Measurements from ENCODE around the gene NCOA7. TPM values are rescaled to one million over a fixed set of nuclear protein-coding genes. Genes with fewer than 3 reads are reported as not detected.

Gene NCOA7
- total and polyA plus RNA-seq, 9 of the 15 experiments (the other 6 are each of a cell fraction or from before 2014, with no cell fraction given): 5.8 to 14.6 (median 9.3) TPM

DNA sequence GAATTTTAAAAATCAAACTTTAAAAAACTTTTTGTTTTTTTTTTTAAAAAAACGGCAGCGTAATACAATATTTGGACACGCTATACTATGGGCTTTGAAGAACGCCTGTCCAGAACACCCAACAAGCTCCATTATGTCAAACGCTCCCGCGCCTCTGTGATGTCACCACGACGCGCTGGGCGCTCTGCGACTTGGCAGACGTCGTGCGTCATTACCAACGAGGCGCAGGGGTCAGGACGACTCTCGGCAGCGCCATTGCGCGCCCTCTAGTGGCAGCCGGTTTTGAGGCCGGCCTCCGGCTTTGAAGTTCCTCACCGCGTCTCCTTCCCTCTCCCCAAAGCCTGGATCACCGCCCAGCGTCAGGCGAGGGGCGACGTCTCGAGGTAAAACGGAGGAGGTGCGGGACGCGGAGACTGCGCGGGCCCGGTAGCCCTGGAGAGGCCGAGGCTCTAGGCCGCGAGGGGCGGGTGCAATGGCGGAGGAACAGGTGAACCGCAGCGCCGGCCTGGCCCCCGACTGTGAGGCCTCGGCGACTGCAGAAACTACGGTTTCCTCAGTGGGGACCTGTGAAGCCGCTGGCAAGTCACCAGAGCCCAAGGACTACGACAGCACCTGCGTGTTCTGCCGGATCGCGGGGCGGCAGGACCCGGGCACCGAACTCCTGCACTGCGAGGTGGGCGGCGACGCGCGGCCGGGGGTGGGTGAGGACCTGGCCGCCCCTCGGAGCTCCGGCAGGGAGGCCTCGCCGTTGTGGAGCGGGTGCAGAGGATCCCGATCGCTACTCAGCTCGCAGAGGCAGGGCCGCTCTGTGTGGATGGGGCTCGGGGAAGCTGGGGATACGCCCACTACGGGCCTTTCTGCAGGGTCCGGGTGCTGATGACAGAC lies 166.0 kb downstream of the NCOA7 start, which contains the start of gene HINT3 (continued):
- peak; percentile 82 for TF ChIP-seq TAF1 (IDR thresholded peaks at IDR 0.05; ENCODE audit: control insufficient read depth, extremely low read depth, insufficient read depth, low read length, severe bottlenecking)
- TF ChIP-seq POLR2A (conservative IDR thresholded peaks at IDR 0.05): peak; percentile 75
- TF ChIP-seq ZNF134 (CRISPR knock-in tag; conservative IDR thresholded peaks at IDR 0.05): no peak
- TF ChIP-seq SREBF1 (IDR thresholded peaks at IDR 0.05; ENCODE audit: borderline replicate concordance, low read depth, low read length): peak; percentile 74
- TF ChIP-seq, protein P1, sequence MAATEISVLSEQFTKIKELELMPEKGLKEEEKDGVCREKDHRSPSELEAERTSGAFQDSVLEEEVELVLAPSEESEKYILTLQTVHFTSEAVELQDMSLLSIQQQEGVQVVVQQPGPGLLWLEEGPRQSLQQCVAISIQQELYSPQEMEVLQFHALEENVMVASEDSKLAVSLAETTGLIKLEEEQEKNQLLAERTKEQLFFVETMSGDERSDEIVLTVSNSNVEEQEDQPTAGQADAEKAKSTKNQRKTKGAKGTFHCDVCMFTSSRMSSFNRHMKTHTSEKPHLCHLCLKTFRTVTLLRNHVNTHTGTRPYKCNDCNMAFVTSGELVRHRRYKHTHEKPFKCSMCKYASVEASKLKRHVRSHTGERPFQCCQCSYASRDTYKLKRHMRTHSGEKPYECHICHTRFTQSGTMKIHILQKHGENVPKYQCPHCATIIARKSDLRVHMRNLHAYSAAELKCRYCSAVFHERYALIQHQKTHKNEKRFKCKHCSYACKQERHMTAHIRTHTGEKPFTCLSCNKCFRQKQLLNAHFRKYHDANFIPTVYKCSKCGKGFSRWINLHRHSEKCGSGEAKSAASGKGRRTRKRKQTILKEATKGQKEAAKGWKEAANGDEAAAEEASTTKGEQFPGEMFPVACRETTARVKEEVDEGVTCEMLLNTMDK (IDR thresholded peaks at IDR 0.05; ENCODE audit: borderline replicate concordance, insufficient read depth, low read depth, low read length, poor library complexity, severe bottlenecking): peak; percentile 80
- TF ChIP-seq PHF20 (IDR thresholded peaks at IDR 0.05; ENCODE audit: partially characterized antibody): peak; percentile 87
- TF ChIP-seq ZNF766 (CRISPR knock-in tag; conservative IDR thresholded peaks at IDR 0.05): peak; percentile 72
- TF ChIP-seq JUNB (CRISPR knock-in tag; conservative IDR thresholded peaks at IDR 0.05): no peak
- no peak for TF ChIP-seq BMI1 (IDR thresholded peaks at IDR 0.05; ENCODE audit: low read length)
- peak; percentile 85 for TF ChIP-seq ZNF644 (tag; IDR thresholded peaks at IDR 0.05; ENCODE audit: low read depth)
- TF ChIP-seq CCAR2 (IDR thresholded peaks at IDR 0.05; ENCODE audit: low read depth, low read length): no peak
- no peak for TF ChIP-seq PTTG1 (tag; IDR thresholded peaks at IDR 0.05; ENCODE audit: low read depth)
- no peak for TF ChIP-seq KAT2B (IDR thresholded peaks at IDR 0.05; ENCODE audit: low read depth, low read length)
- no peak for TF ChIP-seq RFX1 (IDR thresholded peaks at IDR 0.05)
- TF ChIP-seq MAZ (CRISPR knock-in tag; conservative IDR thresholded peaks at IDR 0.05 in 1 of 2, IDR thresholded peaks at IDR 0.05 in 1 of 2): peak; percentile 93 to 97
- TF ChIP-seq, protein P2, sequence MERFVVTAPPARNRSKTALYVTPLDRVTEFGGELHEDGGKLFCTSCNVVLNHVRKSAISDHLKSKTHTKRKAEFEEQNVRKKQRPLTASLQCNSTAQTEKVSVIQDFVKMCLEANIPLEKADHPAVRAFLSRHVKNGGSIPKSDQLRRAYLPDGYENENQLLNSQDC (CRISPR knock-in tag; IDR thresholded peaks at IDR 0.05): no peak
- TF ChIP-seq POLR2AphosphoS5 (IDR thresholded peaks at IDR 0.05; ENCODE audit: control insufficient read depth, insufficient read depth, low read depth, low read length): peak; percentile 93
- TF ChIP-seq HLTF (IDR thresholded peaks at IDR 0.05): peak; percentile 85; the same call in 1 of the 2 replicates
- peak; percentile 97 for TF ChIP-seq LEF1 (IDR thresholded peaks at IDR 0.05)
- TF ChIP-seq FOXK1 (CRISPR knock-in tag; IDR thresholded peaks at IDR 0.05; ENCODE audit: borderline replicate concordance): no peak; the same call in 1 of the 2 replicates
- peak; percentile 36; the same call in 1 of the 2 replicates for TF ChIP-seq RFX5 (IDR thresholded peaks at IDR 0.05; ENCODE audit: low read depth, low read length)
- TF ChIP-seq DDX20 (tag; IDR thresholded peaks at IDR 0.05; ENCODE audit: low read depth): no peak
- TF ChIP-seq, protein P3, sequence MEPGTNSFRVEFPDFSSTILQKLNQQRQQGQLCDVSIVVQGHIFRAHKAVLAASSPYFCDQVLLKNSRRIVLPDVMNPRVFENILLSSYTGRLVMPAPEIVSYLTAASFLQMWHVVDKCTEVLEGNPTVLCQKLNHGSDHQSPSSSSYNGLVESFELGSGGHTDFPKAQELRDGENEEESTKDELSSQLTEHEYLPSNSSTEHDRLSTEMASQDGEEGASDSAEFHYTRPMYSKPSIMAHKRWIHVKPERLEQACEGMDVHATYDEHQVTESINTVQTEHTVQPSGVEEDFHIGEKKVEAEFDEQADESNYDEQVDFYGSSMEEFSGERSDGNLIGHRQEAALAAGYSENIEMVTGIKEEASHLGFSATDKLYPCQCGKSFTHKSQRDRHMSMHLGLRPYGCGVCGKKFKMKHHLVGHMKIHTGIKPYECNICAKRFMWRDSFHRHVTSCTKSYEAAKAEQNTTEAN (CRISPR knock-in tag; IDR thresholded peaks at IDR 0.05): peak; percentile 55; the same call in 1 of the 2 replicates
- TF ChIP-seq ZKSCAN3 (CRISPR knock-in tag; IDR thresholded peaks at IDR 0.05): no peak
- no peak for TF ChIP-seq CHD1 (IDR thresholded peaks at IDR 0.05; ENCODE audit: low read length)
